ENCODE data around the gene KLK14.

KLK14 gene

DNA sequence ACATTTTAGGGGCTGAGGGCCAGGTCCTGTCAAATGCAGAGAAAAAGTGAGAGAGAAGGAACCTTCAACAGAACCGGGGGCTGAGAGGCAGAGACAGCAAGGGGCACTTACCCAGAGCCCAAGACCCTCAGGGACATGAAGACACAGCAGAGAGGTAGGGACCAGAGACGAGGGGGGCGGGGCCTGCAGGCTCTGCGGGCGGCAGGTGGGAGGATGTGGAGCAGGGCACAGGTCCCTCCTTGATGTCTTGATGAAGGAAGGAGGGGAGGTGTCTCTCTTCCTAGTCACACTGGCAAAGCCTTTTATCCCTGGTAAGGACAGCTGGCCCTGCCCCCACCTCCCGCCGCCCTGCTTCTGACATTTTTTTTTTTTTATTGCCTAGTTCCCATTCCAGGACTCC, at the start of gene KLK14:
TSS of gene KLK14 (minus strand) at position 277 of the 400 bp plus-strand sequence. CDS start at position 4, 273 bp downstream.
- no peak for DNase-seq

- peak; percentile 43 for DNase-seq
Observed at GRCh38 chr19:51131780-51132680, 49.3 kb upstream of the KLK14 start.

DNA sequence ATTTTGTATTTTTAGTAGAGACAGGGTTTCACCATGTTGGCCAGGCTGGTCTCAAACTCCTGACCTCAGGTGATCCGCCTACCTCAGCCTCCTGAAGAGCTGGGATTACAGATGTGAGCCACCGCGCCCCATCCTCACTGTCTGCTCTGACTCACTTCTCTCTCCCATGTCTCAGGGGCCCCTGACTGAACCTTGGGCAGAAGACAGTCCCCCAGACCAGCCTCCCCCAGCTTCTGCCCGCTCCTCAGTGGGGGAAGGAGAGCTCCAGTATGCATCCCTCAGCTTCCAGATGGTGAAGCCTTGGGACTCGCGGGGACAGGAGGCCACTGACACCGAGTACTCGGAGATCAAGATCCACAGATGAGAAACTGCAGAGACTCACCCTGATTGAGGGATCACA, 47.0 kb upstream of the KLK14 start:
- DNase-seq, result no peak

DNA sequence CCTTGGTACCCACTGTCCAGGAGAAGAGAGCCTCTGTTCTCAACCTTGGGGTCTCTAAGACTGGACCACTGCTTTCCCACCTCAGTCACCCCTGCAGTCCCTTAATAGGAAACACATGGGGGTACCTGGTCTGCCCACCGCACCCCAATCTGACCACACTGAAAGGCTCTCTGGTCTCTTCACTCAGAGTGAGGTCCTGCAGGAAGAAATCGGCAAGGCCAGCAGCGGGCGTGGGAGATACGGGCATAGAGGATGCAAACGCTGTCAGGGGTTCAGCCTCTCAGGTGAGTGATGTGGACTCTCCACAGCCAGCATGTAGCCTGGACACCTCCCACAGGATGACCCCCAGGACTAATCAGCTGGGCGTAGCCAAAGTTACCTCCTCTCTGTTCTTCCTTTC, 45.5 kb upstream of the KLK14 start:
- DNase-seq, result no peak

GRCh38 chr19:51127755-51128154, 45.1 kb upstream of the KLK14 start:
- DNase-seq, result no peak

DNA sequence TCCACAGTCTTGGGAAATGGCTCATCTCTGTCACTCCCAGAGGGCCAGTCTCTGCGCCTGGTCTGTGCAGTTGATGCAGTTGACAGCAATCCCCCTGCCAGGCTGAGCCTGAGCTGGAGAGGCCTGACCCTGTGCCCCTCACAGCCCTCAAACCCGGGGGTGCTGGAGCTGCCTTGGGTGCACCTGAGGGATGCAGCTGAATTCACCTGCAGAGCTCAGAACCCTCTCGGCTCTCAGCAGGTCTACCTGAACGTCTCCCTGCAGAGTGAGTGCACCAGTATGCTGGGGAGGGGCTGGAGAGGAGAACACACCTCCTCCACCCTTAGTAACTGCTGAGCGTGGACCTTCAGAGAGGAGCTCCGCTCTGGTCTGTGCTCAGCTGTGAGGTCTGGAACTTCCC, 44.3 kb upstream of the KLK14 start:
- DNase-seq, result no peak

DNA sequence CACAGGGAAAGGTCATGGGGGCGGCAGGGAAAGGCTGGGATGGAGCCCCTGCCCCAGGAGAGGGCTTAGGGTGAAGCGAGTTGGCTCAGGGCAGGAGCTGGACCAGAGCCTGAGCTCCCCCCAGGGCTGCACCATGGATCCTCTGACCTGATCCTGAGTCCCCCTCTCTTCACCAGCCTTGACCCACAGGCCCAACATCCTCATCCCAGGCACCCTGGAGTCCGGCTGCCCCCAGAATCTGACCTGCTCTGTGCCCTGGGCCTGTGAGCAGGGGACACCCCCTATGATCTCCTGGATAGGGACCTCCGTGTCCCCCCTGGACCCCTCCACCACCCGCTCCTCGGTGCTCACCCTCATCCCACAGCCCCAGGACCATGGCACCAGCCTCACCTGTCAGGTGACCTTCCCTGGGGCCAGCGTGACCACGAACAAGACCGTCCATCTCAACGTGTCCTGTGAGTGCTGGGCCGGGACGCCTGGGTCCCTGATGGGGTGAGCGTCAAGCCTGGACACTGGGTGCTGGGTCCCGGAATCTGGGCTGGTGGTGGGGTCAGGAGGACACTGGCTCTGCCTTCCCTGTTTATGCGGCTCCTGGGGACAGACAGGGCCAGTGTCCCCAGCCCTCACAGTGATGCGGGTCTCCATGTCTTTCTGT, 42.9 kb upstream of the KLK14 start:
- DNase-seq, result no peak

- no peak for DNase-seq
Observed at GRCh38 chr19:51124729-51125128, 42.0 kb upstream of the KLK14 start, which contains the start of gene SIGLEC9. TSS of gene SIGLEC9 (plus strand) at chr19:51124906. CDS start at chr19:51124975, 69 bp downstream.

- DNase-seq, result no peak
Observed at GRCh38 chr19:51124216-51124615, 41.5 kb upstream of the KLK14 start.

DNA sequence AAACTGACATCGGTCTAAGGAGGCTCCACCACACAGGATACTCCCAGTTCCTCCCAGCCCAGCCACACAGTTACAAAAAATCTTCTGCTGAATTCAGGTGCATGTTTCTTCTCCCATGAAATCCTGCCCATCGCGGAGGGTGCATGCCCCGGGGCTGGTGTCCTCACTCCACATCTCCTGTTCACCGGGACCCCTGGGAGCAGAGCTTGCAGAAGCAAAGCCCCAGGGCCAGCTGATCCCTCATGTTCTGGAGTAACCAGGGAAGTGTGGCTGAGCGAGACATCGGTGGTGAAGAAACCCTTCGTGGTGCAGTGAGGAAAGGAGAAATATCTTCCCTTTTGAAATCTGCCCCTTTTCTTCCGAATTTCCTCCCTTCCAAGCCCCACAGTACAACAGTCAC, 41.1 kb upstream of the KLK14 start:
- DNase-seq, result no peak

GRCh38 chr19:51123381-51123800, 40.7 kb upstream of the KLK14 start:
- DNase-seq, result peak; percentile 44

DNA sequence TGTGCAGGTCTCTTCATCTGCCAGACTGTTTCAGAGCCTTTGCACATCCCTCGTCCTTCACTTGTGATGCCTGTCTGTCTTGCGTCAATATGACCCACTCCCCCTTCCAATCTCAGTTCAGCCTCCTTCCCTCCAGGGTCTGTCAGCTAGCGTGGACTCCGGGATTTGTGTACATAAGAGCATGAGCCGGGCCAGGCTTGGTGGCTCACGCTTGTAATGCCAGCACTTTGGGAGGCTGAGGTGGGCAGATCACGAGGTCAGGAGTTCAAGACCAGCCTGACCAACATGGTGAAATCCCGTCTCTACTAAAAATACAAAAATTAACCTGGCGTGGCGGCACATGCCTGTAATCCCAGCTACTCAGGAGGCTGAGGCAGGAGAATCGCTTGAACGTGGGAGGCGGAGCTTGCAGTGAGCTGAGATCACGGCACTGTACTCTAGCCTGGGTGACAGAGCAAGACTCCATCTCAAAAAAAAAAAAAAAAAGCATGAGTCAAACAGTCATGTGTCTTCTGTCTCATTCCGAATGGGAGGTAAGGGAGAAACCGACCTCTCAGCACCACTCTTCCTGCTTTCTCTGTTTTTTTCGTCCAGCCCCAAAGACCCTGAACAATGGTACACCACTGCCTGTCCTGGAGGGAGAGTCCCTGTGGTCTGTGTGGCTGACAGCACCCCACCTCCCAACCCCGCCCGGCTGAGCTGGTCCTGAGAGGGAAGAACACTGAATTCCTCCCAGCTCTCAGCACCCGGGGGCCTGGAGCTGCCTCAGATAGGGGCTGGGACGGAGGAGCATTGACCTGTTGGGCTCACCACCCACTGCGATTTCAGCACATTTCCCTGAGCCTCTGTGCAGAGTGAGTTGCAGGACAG, 39.7 kb upstream of the KLK14 start:
- DNase-seq, result no peak

GRCh38 chr19:51121257-51121656, 38.6 kb upstream of the KLK14 start:
- DNase-seq, result no peak

DNA sequence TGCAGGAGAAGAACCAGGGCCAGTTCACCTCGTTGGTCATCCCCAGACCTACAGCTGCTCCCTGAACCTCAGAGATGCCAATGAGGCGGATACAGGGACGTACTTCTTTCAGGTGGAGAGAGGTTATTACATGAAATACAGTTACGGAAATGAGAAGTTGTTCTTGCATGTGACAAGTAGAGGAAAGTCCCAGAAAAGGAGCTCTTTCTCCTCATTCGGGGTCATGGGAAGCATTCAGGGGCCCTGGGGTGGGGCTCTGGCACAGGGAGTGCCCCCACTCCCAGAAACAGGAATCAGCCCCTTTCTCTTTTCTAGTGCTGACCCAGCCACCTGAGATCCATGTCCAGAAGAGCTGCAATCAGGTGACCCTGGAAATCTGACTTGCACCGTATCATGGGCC, 37.5 kb upstream of the KLK14 start:
- DNase-seq, result no peak

DNA sequence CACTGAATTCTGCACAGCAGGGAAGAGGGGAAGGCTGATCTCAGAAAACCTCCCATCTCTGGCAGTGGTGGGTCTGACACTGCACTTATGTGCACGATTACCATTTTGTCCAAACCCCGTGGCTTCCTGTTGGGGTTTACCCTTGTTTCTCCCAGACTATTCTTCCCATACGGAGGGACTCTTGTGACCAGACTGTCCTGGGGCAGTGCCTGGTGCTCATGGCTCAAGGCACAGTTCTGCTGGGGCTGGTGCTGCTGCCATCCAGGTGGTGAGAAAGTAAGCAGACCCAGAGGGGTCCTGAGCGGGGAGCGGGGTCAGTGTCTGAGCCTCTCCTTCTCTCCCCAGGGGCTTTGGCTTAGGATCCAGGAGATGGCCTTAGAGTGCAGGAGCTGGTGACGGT, 36.9 kb upstream of the KLK14 start:
- no peak for DNase-seq

DNA sequence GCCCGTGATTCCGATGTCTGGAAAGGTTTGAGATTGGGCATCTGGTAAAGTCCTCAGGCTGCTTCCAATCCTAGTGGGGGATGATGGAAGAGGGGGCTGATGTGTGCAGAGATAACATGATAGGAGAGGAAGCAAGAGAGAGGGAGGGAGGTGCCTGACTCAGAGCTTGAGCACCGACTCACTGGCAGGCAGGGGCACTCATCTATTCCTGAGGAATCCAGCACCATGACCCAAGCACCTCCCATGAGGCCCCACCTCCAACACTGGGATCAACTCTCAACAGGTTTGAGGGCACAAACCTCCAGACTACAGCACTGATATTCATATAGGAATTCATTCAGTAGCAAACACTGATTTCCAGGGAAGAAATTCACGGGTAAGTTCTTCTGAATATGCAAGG, 36.4 kb upstream of the KLK14 start:
- no peak for DNase-seq

DNA sequence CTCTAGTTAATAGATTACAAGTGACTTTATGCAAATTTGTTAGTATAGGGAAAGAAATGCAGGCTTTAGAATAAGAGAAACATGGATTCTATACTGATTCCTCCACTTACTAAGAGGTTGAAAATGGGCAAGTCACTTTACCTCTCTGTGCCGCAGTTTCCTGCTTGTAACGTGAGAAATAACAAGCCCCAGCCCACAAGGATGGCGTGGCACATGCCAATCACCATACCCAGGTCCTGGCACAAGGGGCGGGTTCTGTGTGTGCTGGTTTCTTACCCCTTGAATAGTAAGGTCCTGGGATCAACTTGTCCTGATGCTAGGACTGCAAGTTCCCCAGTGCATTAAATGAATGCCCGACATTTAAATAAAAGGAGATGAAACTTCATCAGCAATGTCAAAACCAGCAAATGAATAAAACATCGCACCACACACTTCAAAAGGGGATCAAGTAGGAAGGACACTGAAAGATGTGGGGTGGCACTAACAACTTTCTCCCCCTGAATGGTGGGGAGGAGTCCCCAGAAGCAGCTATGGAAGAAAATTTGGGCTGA, 34.1 kb upstream of the KLK14 start:
- no peak for DNase-seq

DNA sequence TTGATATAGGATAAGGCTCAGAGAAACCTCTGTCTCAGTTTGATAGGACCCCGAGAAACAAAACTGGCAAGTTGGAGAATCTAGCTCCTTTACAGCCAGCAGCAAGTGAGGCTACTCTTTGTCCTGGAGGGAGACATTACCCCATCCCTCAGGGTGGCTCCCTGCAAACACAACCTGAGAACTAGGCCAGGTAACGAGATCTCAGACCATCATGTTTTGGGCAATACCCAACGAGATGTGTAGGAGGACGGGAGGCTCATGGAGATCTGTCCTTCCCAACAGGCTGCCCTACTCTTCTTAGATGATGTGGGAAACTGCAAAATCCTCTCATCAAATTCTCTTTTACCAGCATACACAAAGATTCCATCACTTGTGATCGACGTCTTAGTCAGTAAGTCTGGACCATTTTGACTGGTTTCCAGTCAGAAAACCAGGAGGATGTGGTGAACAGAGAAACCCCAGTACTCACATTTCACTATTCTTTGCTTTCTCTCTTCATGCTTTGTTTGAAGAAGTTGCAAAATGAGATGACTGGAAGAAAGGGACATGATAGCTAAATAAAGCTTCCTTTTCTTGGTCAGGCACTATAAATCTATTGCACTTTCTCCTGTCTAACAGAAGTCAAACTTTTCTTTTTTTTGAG, 31.5 kb upstream of the KLK14 start:
- no peak for DNase-seq

DNA sequence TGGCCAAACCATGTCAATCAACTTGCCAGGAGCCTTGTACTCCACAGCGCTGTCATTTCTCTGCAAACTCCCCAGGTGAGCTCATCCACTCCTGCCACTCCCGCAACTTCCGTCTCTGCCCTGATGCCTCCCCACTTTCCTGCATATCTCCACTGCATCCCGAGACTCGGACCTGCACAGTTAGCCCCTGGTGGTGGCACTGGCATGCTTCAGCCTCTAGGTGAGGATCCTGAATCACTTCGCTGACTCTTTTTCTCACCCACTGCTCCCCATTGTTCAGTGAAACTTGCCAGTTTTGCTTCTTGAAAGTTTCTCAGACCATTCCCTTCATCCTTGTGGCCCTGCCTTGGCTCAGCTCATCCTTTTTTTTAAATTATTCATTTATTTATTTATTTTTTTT, 28.9 kb upstream of the KLK14 start:
- DNase-seq, result no peak

GRCh38 chr19:51110666-51110971, 27.9 kb upstream of the KLK14 start:
- no peak for DNase-seq

DNA sequence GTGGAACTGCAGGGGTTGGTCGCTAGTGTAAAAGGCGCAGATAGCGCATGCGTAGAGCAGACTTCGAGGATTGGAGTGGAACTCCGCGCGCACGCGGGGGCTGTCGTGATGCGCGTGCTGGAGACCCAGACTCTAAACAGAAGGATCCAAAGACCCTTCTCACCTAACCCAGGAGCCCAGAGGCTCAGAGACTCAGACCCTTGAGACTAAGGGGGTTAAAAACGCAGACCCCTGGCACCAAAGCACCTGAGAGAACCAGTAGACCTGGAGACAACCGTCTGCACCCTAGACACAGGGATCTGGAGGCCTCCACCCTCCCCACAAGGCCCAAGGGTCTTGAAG, 26.1 kb upstream of the KLK14 start:
- no peak for DNase-seq

GRCh38 chr19:51108066-51108804, 25.5 kb upstream of the KLK14 start, which contains the start of gene CTU1:
TSS of gene CTU1 (minus strand) at chr19:51108409. CDS start at chr19:51104569, 3,840 bp downstream.
- peak; percentile 98 for DNase-seq

Measured in stimulated activated CD4-positive, alpha-beta T cell treated with anti-CD3 and anti-CD28 coated beads, Interleukin-15, amount 100 ng/mL, for 24 hours (primary cell).